ENCODE measurements around the gene SNRNP25.
"Not testable (repeated sequence)": the region's sequence is repeated elsewhere in the genome, so short reads cannot be mapped to it uniquely, and the experiment has no call there.

The SNRNP25 gene

GRCh38 chr16:42069-42457, 11.6 kb upstream of the SNRNP25 start:
- DNase-seq = no peak

- no peak for DNase-seq
These were observed 10.9 kb upstream of the SNRNP25 start for GRCh38 chr16:42691-43090.

GRCh38 chr16:43294-43693, 10.3 kb upstream of the SNRNP25 start:
- no peak for DNase-seq

DNA sequence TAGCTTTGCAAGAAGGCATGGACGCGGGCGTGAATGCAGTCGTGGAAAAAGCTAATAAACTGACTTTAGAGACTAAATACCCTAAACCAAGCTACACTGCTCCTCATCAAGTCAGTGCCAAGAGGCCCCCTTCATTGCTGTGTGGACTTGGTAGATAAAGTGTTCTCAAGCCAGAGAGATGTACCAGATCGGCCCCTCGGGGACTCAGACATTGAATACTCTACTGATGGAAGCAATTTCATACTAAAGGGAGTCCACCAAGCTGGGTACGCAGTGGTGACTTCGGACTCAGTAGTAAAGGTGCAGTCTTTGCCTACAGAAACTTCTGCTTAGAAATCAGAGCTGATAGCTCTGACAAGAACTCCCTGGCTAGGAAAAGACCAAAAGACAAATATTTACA, 9.0 kb upstream of the SNRNP25 start:
- no peak for DNase-seq

DNA sequence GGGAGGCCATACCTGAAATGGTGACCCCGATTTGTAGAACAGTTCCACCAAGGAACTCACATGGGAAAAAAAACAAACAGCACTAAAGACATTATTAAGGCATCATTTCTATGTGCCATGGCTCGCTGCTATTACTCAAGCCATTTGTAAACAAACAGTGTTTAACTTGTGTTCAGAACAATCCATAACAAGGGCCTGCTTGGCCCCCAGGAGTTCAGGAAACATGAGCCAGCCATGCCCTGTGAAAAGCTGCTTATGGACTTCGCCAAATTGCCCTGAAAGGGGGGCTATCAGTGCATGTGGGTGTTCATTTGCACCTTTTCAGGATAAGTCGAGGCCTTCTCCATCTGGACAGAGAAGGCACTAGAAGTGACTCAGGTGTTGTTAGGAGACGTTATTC, 8.2 kb upstream of the SNRNP25 start:
- no peak for DNase-seq

- not testable (repeated sequence) for DNase-seq
These were observed 7.1 kb upstream of the SNRNP25 start for GRCh38 chr16:46510-46909.

- DNase-seq = no peak
These were observed 6.4 kb upstream of the SNRNP25 start for GRCh38 chr16:47234-47633.

DNA sequence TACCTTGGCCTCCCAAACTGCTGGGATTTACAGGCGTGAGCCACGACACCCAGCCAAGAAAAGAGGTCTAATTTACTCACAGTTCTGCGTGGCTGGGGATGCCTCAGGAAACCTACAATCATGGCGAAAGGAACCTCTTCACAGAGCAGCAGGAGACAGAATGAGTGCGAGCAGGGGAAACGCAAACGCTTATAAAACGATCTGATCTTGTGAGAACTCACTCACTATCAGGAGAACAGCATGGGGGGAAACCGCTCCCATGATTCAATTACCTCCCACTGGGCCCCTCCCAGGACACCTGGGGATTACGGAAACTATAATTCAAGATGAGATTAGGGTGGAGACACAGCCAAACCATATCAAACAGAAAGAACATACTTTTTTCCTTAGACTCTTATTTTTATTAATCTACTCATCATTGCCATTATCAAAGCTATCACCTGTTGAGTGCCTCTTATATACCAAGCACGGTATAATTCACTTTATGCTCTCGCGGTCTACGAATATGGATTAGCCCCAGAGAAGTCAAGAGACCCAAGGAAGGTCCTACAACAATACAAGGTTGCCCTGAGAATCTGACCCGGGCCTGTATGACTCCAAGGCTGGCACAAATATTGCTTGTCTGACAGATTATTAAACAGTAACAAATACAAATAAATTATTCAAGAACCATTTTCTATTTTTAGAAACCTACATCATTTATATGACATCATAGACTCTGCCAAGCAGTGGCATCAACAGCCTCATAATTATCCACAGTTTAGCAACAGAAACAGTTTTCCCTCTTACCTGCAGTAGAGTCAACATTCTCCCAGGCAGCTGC, 2.6 kb upstream of the SNRNP25 start:
- DNase-seq = no peak

- no peak for DNase-seq
These were observed 581 bp downstream of the SNRNP25 start for GRCh38 chr16:54237-54581.

GRCh38 chr16:55571-56136, 2.0 kb downstream of the SNRNP25 start:
- DNase-seq = no peak

GRCh38 chr16:56231-56927, 2.8 kb downstream of the SNRNP25 start:
- DNase-seq = no peak

DNA sequence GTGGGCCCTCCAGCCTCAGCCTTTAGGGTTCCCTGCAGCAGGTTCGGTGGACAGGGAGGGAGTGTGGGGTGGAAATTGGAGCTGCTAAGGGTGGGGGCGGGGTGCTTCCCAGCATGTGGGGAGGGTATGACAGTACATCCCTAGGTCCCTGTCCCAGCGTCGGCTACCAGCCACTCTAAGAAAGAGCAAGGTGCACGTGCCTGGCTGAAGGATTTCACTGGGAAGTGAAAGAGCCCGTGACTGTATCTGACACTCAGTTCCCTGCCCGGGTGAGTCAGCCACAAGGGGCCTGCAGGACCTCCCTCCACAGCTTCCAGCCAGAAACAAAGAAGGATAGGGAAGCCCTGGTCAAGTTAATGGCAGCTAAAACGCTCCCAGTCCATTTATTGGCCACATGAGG, 4.1 kb downstream of the SNRNP25 start:
- no peak for DNase-seq

DNA sequence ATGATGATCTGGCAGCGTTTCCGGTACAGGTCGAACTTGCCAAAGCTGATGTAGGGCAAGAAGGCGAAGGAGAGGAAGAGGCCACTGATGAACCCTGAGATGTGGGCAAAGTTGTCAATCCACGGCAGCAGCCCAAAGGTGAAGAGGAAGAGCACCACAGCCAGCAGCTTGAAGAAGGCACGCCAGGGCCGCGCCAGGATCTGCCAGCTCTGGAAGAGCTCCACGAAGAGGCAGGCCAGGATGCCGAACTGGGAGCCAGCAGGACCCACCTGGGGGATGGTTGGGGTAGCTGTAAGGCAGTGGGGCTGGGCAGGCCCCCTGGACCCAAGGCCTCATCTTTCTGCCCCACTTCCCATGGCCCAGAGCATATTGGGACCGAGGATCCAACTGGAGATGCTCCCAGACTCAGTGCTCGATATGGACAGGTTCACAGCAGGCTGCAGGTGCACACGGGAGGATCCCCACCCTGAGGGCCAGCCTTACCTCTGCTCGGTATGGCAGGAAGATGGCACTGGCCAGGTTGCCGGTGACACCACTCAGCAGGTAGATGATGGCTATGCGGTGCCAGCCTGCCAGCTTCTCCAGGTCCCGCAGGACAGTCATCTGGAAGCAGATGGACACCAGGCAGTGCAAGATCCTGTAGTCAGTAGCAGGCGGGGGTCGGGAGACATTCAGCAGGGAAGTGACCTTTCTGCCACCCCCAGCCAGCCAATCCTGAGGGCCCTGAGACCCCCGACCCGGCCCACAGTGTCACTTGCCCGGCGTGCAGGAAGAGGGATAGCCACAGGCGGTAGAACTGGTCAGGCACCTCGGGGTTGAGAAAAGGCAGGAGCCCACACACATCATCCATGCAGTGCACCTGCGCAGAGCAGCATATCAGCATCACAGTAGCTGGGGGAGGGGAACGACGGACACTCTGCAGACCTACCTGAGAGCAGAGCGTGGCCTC, 5.1 kb downstream of the SNRNP25 start:
- no peak for DNase-seq

- no peak for DNase-seq
These were observed 5.9 kb downstream of the SNRNP25 start for GRCh38 chr16:59440-60059.

DNA sequence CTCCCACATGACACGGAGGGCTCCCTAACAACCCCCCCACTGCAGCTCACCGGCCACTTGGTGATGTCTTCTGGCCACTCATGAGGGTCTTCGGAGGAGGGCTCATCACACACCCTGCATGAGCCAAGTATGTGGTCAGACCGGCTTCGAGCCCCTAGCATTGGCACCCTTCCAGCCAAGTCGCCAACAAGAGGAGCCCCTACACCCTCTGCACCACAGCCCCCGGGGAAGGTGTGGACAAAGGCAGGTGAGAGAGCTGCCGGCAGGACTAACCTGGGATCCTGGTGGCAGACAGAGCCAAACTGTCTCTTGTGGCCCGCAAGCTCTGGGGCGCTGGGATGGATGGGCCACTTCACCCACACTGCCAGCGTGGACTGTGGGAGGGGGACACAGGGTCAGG, 6.5 kb downstream of the SNRNP25 start:
- DNase-seq = no peak

- no peak for DNase-seq
These were observed 7.6 kb downstream of the SNRNP25 start for GRCh38 chr16:60929-61878.

DNA sequence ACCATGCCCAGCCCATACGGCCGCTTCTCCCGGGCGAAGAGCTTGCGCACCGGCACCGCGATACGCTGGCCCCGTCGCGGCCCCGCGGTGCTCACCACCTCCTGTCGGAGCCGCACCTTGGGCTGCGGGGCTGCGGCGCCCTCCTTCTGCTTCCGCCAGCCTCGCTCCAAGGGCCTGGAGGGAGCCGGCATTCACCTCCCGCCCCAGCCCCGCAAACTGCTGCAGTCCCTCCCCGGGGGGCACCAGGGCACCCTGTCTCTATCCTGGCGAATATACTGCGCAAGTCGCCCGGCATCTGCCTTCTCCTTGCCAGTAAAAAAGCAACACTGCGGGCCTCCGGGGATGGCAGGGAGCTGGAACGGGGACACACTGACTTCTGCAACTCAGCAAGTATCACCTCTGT, 8.3 kb downstream of the SNRNP25 start:
- no peak for DNase-seq

- DNase-seq = no peak
These were observed 8.8 kb downstream of the SNRNP25 start for GRCh38 chr16:62283-62967.

- no peak for DNase-seq
These were observed 9.4 kb downstream of the SNRNP25 start for GRCh38 chr16:62968-63391.

DNA sequence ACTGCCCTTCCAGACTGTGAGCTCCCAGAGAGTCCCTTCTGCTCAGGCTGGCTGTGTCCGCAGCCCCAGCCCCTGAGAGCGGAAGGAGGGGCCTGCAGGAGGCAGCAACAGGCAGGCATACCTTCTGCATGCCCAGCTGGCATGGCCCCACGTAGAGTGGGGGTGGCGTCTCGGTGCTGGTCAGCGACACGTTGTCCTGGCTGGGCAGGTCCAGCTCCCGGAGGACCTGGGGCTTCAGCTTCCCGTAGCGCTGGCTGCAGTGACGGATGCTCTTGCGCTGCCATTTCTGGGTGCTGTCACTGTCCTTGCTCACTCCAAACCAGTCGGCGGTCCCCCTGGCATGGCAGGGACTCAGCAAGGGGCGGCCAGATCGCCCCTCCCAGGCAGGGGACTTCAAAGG, 9.8 kb downstream of the SNRNP25 start:
- no peak for DNase-seq

All from central memory CD4-positive, alpha-beta T cell (primary cell).